Breast epithelium (tissue), 3 donors: ENCODE data around the gene C6orf132.

Experiments
- CTCF ChIP-seq, 3 donors: fragments of 450-650 bp; IDR thresholded peaks; one replicate each; pipeline ENCODE4 v1.5.1; 2016 to 2017; ENCODE audit warnings: antibody characterized with exemption in 3 of 3, mild to moderate bottlenecking in 3 of 3, moderate library complexity in 3 of 3
- POLR2A ChIP-seq: fragments of 450-650 bp; IDR thresholded peaks from one replicate; pipeline ENCODE4 v1.6.1; 2016; ENCODE audit warnings: antibody characterized with exemption, mild to moderate bottlenecking, moderate library complexity
- POLR2AphosphoS5 ChIP-seq, 3 donors: sonication (generic); formaldehyde crosslinking; IDR thresholded peaks; one replicate each; pipeline ENCODE4 v1.6.1; 2017; ENCODE audit warnings: antibody characterized with exemption in 3 of 3

DNA sequence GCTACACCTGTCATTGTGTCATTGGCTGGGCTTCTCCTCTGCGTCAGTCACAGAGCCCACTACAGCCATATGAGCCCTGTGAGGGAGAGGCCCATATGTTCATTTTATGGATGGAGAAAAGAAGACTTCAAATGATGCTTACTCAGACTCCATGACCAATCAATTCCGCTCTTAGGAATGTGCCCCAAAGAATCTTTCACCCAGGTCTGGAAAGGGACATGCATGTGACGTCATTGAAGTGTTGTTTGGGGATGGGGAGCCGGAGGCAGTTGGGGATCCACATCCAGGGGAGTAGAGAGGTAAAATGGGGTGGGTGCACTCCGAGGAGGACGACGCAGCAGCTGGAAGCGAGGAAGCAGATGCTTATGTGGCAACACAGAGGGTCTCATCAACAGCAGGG, 9.6 kb upstream of the C6orf132 start:
- TF ChIP-seq POLR2AphosphoS5 (IDR thresholded peaks at IDR 0.05), result no peak
- no peak for TF ChIP-seq CTCF (IDR thresholded peaks at IDR 0.05)
- no peak for TF ChIP-seq POLR2A
